ENCODE results near the gene RBM8A.
A peak's percentile ranks its signal among the peaks of the same experiment; 100 is the strongest.

The RBM8A gene

DNA sequence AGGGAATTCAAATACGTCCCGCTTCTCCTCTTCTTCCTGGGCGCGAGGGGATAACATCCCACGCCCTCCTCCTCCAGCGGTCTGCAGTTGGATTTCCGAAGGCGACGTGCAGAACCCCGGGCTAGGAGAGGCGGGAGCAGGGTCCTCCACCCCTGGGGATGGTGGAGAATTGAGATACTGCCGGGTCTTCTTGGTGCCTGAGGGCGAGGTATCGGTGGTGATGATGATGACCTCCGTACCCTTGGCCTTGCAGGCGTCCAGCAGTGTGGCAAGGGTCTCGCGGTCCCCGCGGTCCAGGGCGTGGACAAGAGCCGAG is 33.8 kb upstream of the RBM8A start:
- H3K4me3 ChIP-seq (replicated peaks; ENCODE audit: low read depth, low read length) = peak overlapping the region; percentile 68
- no peak for DNase-seq (ENCODE audit: low read depth)
- TF ChIP-seq, protein P1, sequence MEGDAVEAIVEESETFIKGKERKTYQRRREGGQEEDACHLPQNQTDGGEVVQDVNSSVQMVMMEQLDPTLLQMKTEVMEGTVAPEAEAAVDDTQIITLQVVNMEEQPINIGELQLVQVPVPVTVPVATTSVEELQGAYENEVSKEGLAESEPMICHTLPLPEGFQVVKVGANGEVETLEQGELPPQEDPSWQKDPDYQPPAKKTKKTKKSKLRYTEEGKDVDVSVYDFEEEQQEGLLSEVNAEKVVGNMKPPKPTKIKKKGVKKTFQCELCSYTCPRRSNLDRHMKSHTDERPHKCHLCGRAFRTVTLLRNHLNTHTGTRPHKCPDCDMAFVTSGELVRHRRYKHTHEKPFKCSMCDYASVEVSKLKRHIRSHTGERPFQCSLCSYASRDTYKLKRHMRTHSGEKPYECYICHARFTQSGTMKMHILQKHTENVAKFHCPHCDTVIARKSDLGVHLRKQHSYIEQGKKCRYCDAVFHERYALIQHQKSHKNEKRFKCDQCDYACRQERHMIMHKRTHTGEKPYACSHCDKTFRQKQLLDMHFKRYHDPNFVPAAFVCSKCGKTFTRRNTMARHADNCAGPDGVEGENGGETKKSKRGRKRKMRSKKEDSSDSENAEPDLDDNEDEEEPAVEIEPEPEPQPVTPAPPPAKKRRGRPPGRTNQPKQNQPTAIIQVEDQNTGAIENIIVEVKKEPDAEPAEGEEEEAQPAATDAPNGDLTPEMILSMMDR (IDR thresholded peaks at IDR 0.05; ENCODE audit: low read length, missing control alignments) = no peak

DNA sequence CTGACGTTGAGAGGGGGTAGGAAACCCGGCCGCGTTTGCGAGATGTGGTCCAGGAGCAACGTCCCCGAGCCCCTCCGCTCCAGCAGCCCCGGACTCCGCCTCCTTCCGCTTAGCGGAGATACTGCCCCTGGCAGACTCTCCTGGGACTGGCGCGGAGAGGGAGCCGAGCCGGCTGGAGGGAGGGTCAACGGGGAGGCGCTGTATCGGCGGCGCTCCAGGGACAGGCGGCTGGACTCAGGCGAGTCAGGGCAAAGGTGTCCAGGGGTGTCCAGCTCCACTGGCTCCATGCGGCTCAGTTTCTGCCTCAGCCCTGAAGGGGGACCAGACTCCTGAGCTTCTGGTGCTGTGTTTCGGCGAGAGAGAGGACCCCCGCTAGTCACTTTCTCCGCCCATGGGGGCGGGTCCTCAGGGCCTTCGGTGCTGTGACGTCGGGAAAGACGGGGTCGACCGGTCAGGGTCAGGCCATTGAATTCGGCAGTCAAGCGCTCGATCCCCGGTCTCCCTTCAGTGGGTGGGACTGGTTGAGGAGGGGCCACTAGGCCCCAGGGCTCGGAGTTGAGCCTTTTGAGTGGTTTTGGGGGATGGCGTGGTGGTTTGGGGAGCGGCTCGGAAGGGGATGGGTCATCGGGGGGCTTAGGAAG is 33.3 kb upstream of the RBM8A start:
- DNase-seq (ENCODE audit: low read depth) = peak; percentile 66
- TF ChIP-seq, protein P1 (IDR thresholded peaks at IDR 0.05; ENCODE audit: low read length, missing control alignments) = no peak
- H3K4me3 ChIP-seq (replicated peaks; ENCODE audit: low read depth, low read length) = peak overlapping the region; percentile 68

DNA sequence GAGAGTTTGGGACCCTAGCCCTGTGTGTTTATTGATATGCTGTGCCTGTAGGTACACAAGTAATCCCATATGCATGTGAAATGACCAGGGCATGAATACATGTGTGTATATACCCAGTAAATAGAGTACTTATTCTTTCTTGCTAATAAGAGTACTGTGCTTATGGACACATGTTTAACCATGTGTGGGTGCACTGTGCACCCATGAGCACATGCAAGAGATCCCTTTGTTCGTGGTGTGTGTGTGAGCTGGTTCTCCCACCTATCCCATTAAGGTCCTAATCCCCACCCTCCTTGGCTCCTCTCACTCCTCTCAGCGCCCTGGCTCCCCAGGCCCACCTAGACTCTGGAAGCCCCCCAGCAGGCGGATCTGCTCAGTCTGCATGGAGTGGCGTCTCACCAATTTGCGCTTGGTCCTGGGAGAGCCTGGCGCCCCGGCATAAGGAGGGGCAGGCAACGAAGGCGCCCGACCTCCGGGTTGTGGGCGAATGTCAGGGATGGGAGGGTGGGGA is 32.7 kb upstream of the RBM8A start:
- no peak for DNase-seq (ENCODE audit: low read depth)
- H3K4me3 ChIP-seq (replicated peaks; ENCODE audit: low read depth, low read length) = peak overlapping the region; percentile 68
- TF ChIP-seq, protein P1 (IDR thresholded peaks at IDR 0.05; ENCODE audit: low read length, missing control alignments) = no peak

DNA sequence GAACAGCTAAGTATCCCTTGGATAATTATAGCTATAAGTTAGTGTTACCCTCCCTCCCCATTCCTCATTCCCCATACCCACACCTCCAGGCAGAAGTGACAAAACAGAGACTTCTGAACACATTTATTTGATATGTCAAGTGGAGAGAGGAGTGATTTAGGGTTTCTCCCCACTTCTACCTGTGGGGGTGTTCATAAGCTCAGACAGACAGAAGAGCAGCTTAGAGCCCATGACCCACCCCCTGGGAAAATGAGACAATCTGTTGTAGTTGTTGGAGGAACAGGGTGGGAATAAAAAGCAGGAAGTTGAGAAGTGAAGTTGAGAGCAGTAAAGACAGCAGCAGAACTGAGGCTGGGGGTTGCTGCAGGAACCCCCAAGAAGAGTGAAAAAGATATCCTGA is 32.0 kb upstream of the RBM8A start:
- no peak for DNase-seq (ENCODE audit: low read depth)
- no peak overlapping the region for H3K4me3 ChIP-seq (replicated peaks; ENCODE audit: low read depth, low read length)
- TF ChIP-seq, protein P1 (IDR thresholded peaks at IDR 0.05; ENCODE audit: low read length, missing control alignments) = no peak

- H3K4me3 ChIP-seq (replicated peaks; ENCODE audit: low read depth, low read length) = no peak overlapping the region
- DNase-seq (ENCODE audit: low read depth) = no peak
- TF ChIP-seq, protein P1 (IDR thresholded peaks at IDR 0.05; ENCODE audit: low read length, missing control alignments) = no peak
These were observed 31.4 kb upstream of the RBM8A start for GRCh38 chr1:145958734-145959133.

- TF ChIP-seq, protein P1 (IDR thresholded peaks at IDR 0.05; ENCODE audit: low read length, missing control alignments) = no peak
- peak within 1 kb of the TSS; percentile 70 for H3K4me3 ChIP-seq (replicated peaks; ENCODE audit: low read depth, low read length)
- peak; percentile 98 for DNase-seq (ENCODE audit: low read depth)
These were observed 30.4 kb upstream of the RBM8A start, which contains the start of gene LIX1L for GRCh38 chr1:145957443-145958319. LIX1L (minus strand) TSS chr1:145958017; CDS start chr1:145957927, 90 bp downstream.

Measured in fibroblast of pulmonary artery (primary cell).